Brain pericyte (primary cell): ENCODE results near the gene MASP1.
A peak's percentile ranks its signal among the peaks of the same experiment; 100 is the strongest.

Experiments
- DNase-seq: peaks from one replicate; pipeline ENCODE4 v3.0.0-alpha.2; 2012; ENCODE audit warnings: low read depth, low spot score

The MASP1 gene

DNA sequence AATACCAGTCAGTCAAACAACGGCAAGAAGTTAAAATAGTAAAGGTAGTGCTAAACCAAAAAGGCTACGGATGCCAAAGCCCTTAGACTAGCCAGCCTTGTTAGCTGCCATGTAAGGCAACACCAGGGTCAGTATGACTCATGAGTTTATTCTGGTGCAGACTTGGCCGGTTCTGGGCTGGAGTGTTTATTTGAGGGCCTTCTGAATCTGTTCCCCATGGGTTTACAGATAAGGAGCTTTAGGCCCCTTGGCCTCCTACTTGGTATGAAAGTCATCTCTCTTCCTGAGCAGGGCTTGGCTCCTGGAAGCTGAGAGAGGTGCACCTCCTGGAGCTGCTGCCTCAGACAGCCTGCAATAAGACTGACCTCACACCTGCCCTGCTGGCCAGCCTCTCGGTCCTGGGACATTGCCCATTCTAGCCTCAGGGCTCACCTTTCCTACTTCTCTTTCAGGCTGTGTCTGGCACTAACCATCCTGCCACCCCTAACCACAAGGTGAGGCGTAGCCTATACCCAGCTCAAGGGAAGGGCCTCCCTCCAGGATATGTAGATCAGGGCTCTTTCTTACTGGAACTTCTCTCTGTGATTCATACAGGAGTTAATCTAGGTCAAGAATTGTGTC, 104.6 kb downstream of the MASP1 start:
- DNase-seq = peak; percentile 32

DNA sequence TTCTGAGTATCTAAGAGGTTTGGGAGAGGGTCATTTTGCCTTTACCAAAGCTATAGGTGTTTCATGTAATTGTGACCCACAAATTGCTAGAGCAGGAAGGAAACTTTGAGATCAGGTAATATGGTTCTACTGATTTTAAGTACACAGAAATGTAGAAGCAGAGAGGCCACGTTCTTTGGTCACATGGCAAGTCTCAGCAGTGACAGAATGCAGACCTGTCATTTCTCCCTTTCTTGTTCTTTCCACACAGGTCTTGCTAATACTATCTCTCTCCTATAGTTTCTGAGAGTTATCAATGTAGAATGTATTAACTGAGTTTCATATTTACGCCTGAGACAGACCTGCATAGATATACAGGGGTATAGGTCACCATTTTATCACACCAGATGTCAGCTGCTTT, 105.2 kb downstream of the MASP1 start:
- DNase-seq = no peak

DNA sequence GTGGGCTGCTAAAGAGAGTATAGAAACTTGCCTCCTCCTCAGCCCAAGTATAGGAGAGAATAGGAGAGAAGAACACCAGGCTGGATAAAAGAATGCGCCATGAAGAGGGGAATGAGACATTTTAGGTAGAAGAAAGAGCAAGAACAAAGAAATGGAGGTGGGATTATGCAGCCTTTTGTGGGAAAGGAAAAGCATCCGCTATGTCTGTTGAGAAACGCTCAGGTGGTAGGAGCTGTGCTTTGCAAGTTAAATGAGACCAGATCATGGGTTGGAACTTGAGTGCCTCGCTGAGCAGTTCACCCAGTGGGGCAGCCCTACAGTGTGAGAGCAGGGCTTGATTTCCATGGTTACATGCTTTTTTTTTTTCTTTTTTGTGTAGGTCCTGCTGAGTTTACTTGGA, 105.8 kb downstream of the MASP1 start:
- DNase-seq = no peak
